MM.1S (cell line): ENCODE measurements around the gene NUDT14.

Experiments used
- EZH2 ChIP-seq: fragments of 300-600 bp; sonication (generic); optimal IDR thresholded peaks from 2 replicates; pipeline ENCODE3; 2017; ENCODE audit warnings: low read depth, mild to moderate bottlenecking, antibody characterized with exemption, low read length, mixed read lengths
- EZH2phosphoT487 ChIP-seq: fragments of 300-600 bp; sonication (generic); IDR thresholded peaks from 2 replicates; pipeline ENCODE4 v1.6.1; 2018; ENCODE audit warnings: antibody characterized with exemption, low read length
- TF ChIP-seq, protein P1 (sequence below): fragments of 300-600 bp; sonication (generic); IDR thresholded peaks from 2 replicates; pipeline ENCODE4 v1.5.1; 2016; ENCODE audit warnings: antibody characterized with exemption, low read length, mixed read lengths

DNA sequence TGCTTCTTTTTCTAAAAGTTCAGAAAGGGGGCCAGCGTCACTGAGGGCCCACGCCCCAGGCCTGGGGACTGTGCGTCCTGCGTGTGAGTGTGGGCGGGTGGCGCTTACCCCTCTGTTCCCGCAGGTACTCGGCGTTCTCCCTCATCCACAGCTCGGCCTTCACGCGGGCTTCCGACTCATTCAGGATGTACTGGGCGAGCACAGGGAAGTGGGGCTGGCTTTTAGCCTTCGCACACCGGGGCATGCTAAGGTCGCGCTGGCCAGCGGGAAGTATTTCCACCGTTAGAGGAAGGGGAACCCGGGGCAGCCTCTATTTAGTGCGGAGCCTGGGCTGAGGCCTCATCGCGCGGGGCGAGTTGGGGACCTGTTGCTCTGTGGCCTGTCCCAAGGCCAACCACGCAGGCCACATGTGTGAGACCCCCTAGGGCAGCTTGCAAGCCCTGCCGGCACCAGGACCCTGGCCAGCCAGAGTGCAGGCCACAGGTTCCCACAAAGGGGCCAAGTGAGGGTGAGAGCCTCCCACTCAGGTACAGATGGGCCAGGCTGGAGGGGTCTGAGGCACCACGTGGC is 38.0 kb upstream of the NUDT14 start:
- TF ChIP-seq, protein P1, sequence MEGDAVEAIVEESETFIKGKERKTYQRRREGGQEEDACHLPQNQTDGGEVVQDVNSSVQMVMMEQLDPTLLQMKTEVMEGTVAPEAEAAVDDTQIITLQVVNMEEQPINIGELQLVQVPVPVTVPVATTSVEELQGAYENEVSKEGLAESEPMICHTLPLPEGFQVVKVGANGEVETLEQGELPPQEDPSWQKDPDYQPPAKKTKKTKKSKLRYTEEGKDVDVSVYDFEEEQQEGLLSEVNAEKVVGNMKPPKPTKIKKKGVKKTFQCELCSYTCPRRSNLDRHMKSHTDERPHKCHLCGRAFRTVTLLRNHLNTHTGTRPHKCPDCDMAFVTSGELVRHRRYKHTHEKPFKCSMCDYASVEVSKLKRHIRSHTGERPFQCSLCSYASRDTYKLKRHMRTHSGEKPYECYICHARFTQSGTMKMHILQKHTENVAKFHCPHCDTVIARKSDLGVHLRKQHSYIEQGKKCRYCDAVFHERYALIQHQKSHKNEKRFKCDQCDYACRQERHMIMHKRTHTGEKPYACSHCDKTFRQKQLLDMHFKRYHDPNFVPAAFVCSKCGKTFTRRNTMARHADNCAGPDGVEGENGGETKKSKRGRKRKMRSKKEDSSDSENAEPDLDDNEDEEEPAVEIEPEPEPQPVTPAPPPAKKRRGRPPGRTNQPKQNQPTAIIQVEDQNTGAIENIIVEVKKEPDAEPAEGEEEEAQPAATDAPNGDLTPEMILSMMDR: no peak
- no peak for TF ChIP-seq EZH2phosphoT487
- TF ChIP-seq EZH2: no peak
